Neural crest cell (in vitro differentiated cells): ENCODE results near the gene SIRT7. TPM values are rescaled to one million over a fixed set of nuclear protein-coding genes. Genes with fewer than 3 reads are reported as not detected.

Experiments
- DNase-seq: peaks from one replicate; pipeline ENCODE4 v3.0.0; 2021; ENCODE audit warnings: low read depth, mixed read lengths, low spot score
- H3K27ac Mint-ChIP-seq: one replicate; pipeline ENCODE4 v1.8.0; 2021; ENCODE audit warnings: mild to moderate bottlenecking, mixed read lengths; ENCODE audit not compliant: unreplicated experiment
- H3K27me3 Mint-ChIP-seq: 2 replicates; pipeline ENCODE4 v1.8.0; 2021; ENCODE audit warnings: low read depth, mild to moderate bottlenecking, mixed read lengths
- H3K36me3 Mint-ChIP-seq: 2 replicates; pipeline ENCODE4 v1.8.0; 2021; ENCODE audit warnings: low read depth, mild to moderate bottlenecking, mixed read lengths
- H3K4me1 Mint-ChIP-seq: 2 replicates; pipeline ENCODE4 v1.8.0; 2021; ENCODE audit warnings: mixed read lengths
- H3K4me3 Mint-ChIP-seq: one replicate; pipeline ENCODE4 v1.8.0; 2021; ENCODE audit warnings: mild to moderate bottlenecking, mixed read lengths
- H3K9me3 Mint-ChIP-seq: 2 replicates; pipeline ENCODE4 v1.8.0; 2021; ENCODE audit warnings: mixed read lengths
- total RNA-seq: library from RNA; stranded (reverse); gene quantifications from 2 replicates; pipeline ENCODE4 v1.2.1, GENCODE V29; 2021
- TF ChIP-seq, protein P1 (sequence below): fragments of 200-600 bp; sonication (generic); conservative IDR thresholded peaks from 2 replicates; pipeline ENCODE4 v1.5.0; 2021; ENCODE audit warnings: antibody characterized with exemption, mild to moderate bottlenecking

Gene SIRT7
- total RNA-seq, 1 donor from 2014 or later: 26.2 TPM

GRCh38 chr17:81932333-81932983 is 14.5 kb upstream of the SIRT7 start:
- no peak for DNase-seq
- Mint-ChIP-seq H3K4me3 (peak overlapping the region; percentile 77), H3K27me3 (peaks cover 7% of the 10 kb centered on the region), H3K4me1 (peaks cover 12% of the 10 kb centered on the region), H3K9me3 (no peaks in the 10 kb centered on the region), H3K27ac (no peak overlapping the region), H3K36me3 (no peaks in the 10 kb centered on the region)
- TF ChIP-seq, protein P1, sequence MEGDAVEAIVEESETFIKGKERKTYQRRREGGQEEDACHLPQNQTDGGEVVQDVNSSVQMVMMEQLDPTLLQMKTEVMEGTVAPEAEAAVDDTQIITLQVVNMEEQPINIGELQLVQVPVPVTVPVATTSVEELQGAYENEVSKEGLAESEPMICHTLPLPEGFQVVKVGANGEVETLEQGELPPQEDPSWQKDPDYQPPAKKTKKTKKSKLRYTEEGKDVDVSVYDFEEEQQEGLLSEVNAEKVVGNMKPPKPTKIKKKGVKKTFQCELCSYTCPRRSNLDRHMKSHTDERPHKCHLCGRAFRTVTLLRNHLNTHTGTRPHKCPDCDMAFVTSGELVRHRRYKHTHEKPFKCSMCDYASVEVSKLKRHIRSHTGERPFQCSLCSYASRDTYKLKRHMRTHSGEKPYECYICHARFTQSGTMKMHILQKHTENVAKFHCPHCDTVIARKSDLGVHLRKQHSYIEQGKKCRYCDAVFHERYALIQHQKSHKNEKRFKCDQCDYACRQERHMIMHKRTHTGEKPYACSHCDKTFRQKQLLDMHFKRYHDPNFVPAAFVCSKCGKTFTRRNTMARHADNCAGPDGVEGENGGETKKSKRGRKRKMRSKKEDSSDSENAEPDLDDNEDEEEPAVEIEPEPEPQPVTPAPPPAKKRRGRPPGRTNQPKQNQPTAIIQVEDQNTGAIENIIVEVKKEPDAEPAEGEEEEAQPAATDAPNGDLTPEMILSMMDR: no peak

DNA sequence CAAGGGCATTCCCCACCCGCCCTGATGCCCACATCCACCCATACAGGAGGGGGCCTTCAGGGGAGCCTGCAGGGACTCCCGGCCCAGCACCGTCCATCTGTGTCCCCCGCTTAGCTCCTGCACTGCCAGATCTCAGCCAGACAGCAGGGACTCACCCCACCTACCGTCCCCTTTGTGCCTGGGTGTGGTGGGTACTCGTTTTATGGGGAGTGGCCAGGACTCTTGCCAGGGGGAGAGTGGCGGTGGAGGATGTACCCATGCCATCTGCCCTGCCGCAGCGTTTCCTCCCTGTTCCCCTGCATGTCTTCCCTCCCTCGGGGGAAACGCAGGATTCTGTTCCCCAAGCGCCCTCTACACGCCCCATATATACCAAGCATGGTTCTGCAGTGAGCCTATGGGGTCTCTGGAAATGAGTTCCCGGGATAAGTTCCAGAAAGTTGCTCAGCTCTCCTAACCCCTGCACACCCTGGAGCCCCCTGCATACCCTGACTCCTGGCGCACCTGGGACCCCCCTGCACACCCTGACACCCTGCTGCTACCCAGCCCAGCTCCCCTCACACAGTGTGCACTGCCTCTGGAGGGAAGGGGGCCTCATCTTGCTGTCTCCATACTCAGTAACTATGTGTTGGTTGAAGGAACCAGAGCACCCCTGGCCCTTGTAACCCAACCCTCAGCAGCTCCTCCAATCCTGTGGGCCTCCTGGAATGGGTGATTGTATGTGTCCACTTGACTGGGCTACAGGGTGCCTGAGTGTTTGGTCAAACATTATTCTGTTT is 13.8 kb upstream of the SIRT7 start:
- DNase-seq: no peak
- peak overlapping the region; percentile 77 for H3K4me3 Mint-ChIP-seq
- H3K27ac Mint-ChIP-seq: no peak overlapping the region
- no peaks in the 10 kb centered on the region for H3K9me3 Mint-ChIP-seq
- no peaks in the 10 kb centered on the region for H3K36me3 Mint-ChIP-seq
- peaks cover 7% of the 10 kb centered on the region for H3K27me3 Mint-ChIP-seq
- TF ChIP-seq, protein P1: no peak
- H3K4me1 Mint-ChIP-seq: peaks cover 11% of the 10 kb centered on the region

- peaks cover 11% of the 10 kb centered on the region for H3K4me1 Mint-ChIP-seq
- H3K27ac Mint-ChIP-seq: no peak overlapping the region
- DNase-seq: no peak
- no peaks in the 10 kb centered on the region for H3K9me3 Mint-ChIP-seq
- TF ChIP-seq, protein P1: no peak
- peak overlapping the region; percentile 77 for H3K4me3 Mint-ChIP-seq
- peaks cover 10% of the 10 kb centered on the region for H3K27me3 Mint-ChIP-seq
- H3K36me3 Mint-ChIP-seq: no peaks in the 10 kb centered on the region
These were observed 13.2 kb upstream of the SIRT7 start for GRCh38 chr17:81931189-81931556.

DNA sequence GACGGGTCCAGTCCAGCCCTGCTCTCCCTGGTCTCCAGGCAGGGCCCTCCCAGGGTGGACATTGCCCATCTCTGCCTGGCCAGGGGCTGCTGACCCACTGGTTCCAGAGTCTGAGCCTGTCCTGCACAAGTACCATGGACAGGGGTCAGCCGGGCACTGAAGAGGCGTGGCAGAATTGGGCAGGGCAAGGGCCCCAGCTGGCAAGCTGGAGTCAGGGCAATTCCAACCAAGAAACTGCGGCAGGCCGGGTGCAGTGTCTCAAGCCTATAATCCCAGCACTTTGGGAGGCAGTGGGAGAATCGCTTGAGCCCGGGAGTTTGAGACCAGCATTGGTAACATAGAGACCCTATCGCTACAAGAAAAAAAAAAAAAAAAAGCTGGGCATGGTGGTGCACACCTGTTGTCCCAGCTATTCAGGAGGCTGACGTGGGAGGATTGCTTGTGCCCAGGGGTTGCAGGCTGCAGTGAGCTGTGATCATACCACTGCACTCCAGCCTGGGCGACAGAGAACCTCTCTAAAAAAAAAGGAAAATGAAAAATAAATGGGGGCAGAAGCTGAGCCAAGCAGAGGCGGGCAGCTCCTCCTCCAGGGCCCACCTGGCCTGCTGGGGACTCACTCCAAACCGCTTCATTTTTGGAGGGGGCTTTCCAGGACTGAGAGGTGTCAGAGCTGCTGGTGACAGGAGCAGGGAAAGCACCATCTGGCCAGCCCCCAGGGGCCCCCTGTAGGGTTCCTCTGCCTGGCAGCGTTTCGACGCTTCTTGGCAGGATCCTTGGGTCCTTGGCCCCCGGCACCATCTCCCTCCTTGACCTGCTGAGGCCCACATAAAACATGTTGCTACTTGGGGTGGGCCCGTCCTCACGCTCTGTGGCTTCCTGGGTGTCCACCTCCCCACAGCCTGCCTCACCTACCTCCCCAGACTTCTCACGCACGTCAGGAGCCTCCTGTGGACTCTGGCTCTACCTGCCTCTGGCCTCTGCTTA is 12.5 kb upstream of the SIRT7 start:
- Mint-ChIP-seq H3K9me3 (no peaks in the 10 kb centered on the region), H3K36me3 (no peaks in the 10 kb centered on the region), H3K27ac (no peak overlapping the region), H3K4me3 (peak overlapping the region; percentile 77), H3K27me3 (peaks cover 10% of the 10 kb centered on the region), H3K4me1 (peaks cover 10% of the 10 kb centered on the region)
- no peak for DNase-seq
- TF ChIP-seq, protein P1: no peak
